A673 (cell line): Measurements from ENCODE around the gene XIST. TPM values are rescaled to one million over a fixed set of nuclear protein-coding genes. Genes with fewer than 3 reads are reported as not detected.

ENCODE experiments used
- BruUV-seq: library from RNA; stranded (reverse); fragments of 400-500 nt; replicated peaks from 2 replicates; lab custom pipeline; 2021; lab: Mats Ljungman, UMichigan
- CTCF ChIA-PET: fragments of 300-600 bp; sonication (Branson Sonifier 250); formaldehyde crosslinking; loops from one replicate; lab custom pipeline; 2022; ENCODE audit warnings: antibody characterized with exemption; lab: Charles Lee
- POLR2A ChIA-PET: fragments of 300-600 bp; sonication (Branson Sonifier 250); formaldehyde crosslinking; loops from one replicate; lab custom pipeline; 2022; ENCODE audit warnings: antibody characterized with exemption; ENCODE audit not compliant: low non-redundant PET; lab: Charles Lee
- DNase-seq: peaks from one replicate; pipeline ENCODE4 v3.0.0-alpha.2; 2015; ENCODE audit warnings: low spot score
- H3K27ac ChIP-seq: fragments of 200-600 bp; sonication (generic); 2 replicates; pipeline ENCODE4 v1.5.1; 2016; ENCODE audit warnings: mixed run types, low read depth, mild to moderate bottlenecking, mixed read lengths, antibody characterized with exemption, low read length; ENCODE audit not compliant: poor library complexity, severe bottlenecking
- H3K27me3 ChIP-seq: fragments of 200-600 bp; sonication (generic); replicated peaks from 2 replicates; pipeline ENCODE4 v1.6.1; 2017; ENCODE audit warnings: mixed run types, low read depth, mild to moderate bottlenecking, mixed read lengths, antibody characterized with exemption, low read length; ENCODE audit not compliant: insufficient read depth, poor library complexity
- H3K36me3 ChIP-seq: fragments of 200-600 bp; sonication (generic); 2 replicates; pipeline ENCODE4 v1.6.1; 2016; ENCODE audit warnings: mixed run types, mild to moderate bottlenecking, mixed read lengths, antibody characterized with exemption, low read length; ENCODE audit not compliant: insufficient read depth, poor library complexity, severe bottlenecking
- H3K4me1 ChIP-seq: fragments of 200-600 bp; sonication (generic); 2 replicates; pipeline ENCODE4 v1.6.1; 2017; ENCODE audit warnings: mixed run types, mild to moderate bottlenecking, mixed read lengths, antibody characterized with exemption, low read length; ENCODE audit not compliant: insufficient read depth, poor library complexity, severe bottlenecking
- H3K4me3 ChIP-seq: fragments of 200-600 bp; sonication (generic); 2 replicates; pipeline ENCODE4 v1.5.1; 2016; ENCODE audit warnings: low read depth, mixed run types, mild to moderate bottlenecking, mixed read lengths, low read length; ENCODE audit not compliant: poor library complexity, severe bottlenecking
- H3K9me3 ChIP-seq: fragments of 200-600 bp; sonication (generic); 2 replicates; pipeline ENCODE4 v1.6.1; 2016; ENCODE audit warnings: mixed run types, low read depth, mild to moderate bottlenecking, mixed read lengths, antibody characterized with exemption, low read length; ENCODE audit not compliant: poor library complexity, severe bottlenecking
- CTCF ChIP-seq: fragments of 300-800, 200-600 bp; sonication (generic); conservative IDR thresholded peaks from 2 replicates; pipeline ENCODE4 v1.5.1; 2017; ENCODE audit warnings: low read depth, mild to moderate bottlenecking, antibody characterized with exemption, low read length, moderate library complexity, mixed read lengths
- EZH2 ChIP-seq: fragments of 200-600 bp; sonication (generic); IDR thresholded peaks from 2 replicates; pipeline ENCODE4 v1.6.1; 2017; ENCODE audit warnings: borderline replicate concordance, low read depth, mild to moderate bottlenecking, mixed read lengths, antibody characterized with exemption, low read length; ENCODE audit not compliant: poor library complexity, severe bottlenecking
- intact Hi-C: fragments of 100-400 bp; cut with micrococcal nuclease; formaldehyde crosslinking; loops from one replicate; pipeline ENCODE4 v1.10.0; 2022; ENCODE audit not compliant: unreplicated experiment
- total RNA-seq: library from RNA; stranded (reverse); gene quantifications from 2 replicates; pipeline ENCODE4 v1.2.3, GENCODE V29; 2021

XIST gene
- total RNA-seq, 1 experiment from 2014 or later, result 305 TPM

- H3K27ac ChIP-seq, result no peak overlapping the region
- TF ChIP-seq CTCF (no peak), EZH2 (no peak)
- no peak overlapping the region for H3K4me3 ChIP-seq
- POLR2A ChIA-PET, result no interaction called here
- H3K4me1 ChIP-seq, result no peaks in the 10 kb centered on the region
- BruUV-seq, result no TSS peak
- intact Hi-C loops, result no loop called here
- peaks cover 81% of the 10 kb centered on the region for H3K36me3 ChIP-seq
- no peaks in the 10 kb centered on the region for H3K9me3 ChIP-seq
- H3K27me3 ChIP-seq, result no peaks in the 10 kb centered on the region
- no peak for DNase-seq
- CTCF ChIA-PET, result interaction anchor here (0.6 kb wide), 1 partner anchor 198 kb away, joined by 4 read pairs; no protein-coding TSS in a partner anchor
Measured at GRCh38 chrX:73830489-73831414, 21.8 kb downstream of the XIST start.

GRCh38 chrX:73829890-73830466 is 22.5 kb downstream of the XIST start:
- intact Hi-C loops, result no loop called here
- no peak overlapping the region for H3K4me3 ChIP-seq
- no peaks in the 10 kb centered on the region for H3K27me3 ChIP-seq
- POLR2A ChIA-PET, result no interaction called here
- H3K9me3 ChIP-seq, result no peaks in the 10 kb centered on the region
- H3K36me3 ChIP-seq, result peaks cover 81% of the 10 kb centered on the region
- H3K27ac ChIP-seq, result no peak overlapping the region
- TF ChIP-seq EZH2 (no peak), CTCF (no peak)
- DNase-seq, result no peak
- CTCF ChIA-PET, result no interaction called here
- BruUV-seq, result no TSS peak
- H3K4me1 ChIP-seq, result no peaks in the 10 kb centered on the region

- no peaks in the 10 kb centered on the region for H3K4me1 ChIP-seq
- H3K27ac ChIP-seq, result no peak overlapping the region
- no peak for DNase-seq
- ChIA-PET POLR2A (no interaction called here), CTCF (no interaction called here)
- H3K36me3 ChIP-seq, result peaks cover 82% of the 10 kb centered on the region
- no peaks in the 10 kb centered on the region for H3K9me3 ChIP-seq
- H3K27me3 ChIP-seq, result no peaks in the 10 kb centered on the region
- intact Hi-C loops, result no loop called here
- TF ChIP-seq CTCF, result no peak
- TF ChIP-seq EZH2, result no peak
- no peak overlapping the region for H3K4me3 ChIP-seq
- BruUV-seq, result no TSS peak
Measured at GRCh38 chrX:73828080-73828720, 24.3 kb downstream of the XIST start.
